Measurements from ENCODE around the gene MAMSTR. TPM values are rescaled to one million over a fixed set of nuclear protein-coding genes. Genes with fewer than 3 reads are reported as not detected.

MAMSTR gene
- polyA plus RNA-seq, 1 donor (not counting 4 experiments of a cell fraction or from before 2014, with no cell fraction given), result 0.35 TPM

GRCh38 chr19:48751845-48752495 lies 32.4 kb upstream of the MAMSTR start:
- no peak for FAIRE-seq
- peak overlapping the region; percentile 78 for H3K9ac ChIP-seq (ENCODE audit: control insufficient read depth, extremely low read depth, insufficient read depth, low read length)
- H3K9me1 ChIP-seq (ENCODE audit: control insufficient read depth, extremely low read depth, insufficient read depth, low read length), result peaks cover 4% of the 10 kb centered on the region
- H3K4me3 ChIP-seq (ENCODE audit: control insufficient read depth in 2 of 3, extremely low read depth in 1 of 3, insufficient read depth in 2 of 3, low read depth in 1 of 3, low read length in 3 of 3), result peak overlapping the region; percentile 59 to 72 (median 69)
- peaks cover 13 to 16% of the 10 kb centered on the region in 2 experiments for H3K36me3 ChIP-seq (ENCODE audit: control insufficient read depth in 2 of 2, extremely low read depth in 1 of 2, insufficient read depth in 2 of 2, low read length in 2 of 2)
- no peaks in the 10 kb centered on the region for H3K27me3 ChIP-seq (ENCODE audit: control insufficient read depth, extremely low read depth, insufficient read depth, low read length)
- peaks cover 9% of the 10 kb centered on the region for H3K4me1 ChIP-seq (ENCODE audit: control insufficient read depth, extremely low read depth, insufficient read depth, low read length)
- peak overlapping the region; percentile 57 for H3K4me2 ChIP-seq (ENCODE audit: control insufficient read depth, extremely low read depth, insufficient read depth, low read depth, low read length)
- H3K79me2 ChIP-seq (ENCODE audit: control insufficient read depth, insufficient read depth, low read length), result peaks cover 21% of the 10 kb centered on the region
- H3K9me3 ChIP-seq (ENCODE audit: control insufficient read depth, low read depth, low read length), result no peaks in the 10 kb centered on the region
- no peak for TF ChIP-seq CTCF (optimal IDR thresholded peaks at IDR 0.05 in 1 of 3, IDR thresholded peaks at IDR 0.05 in 1 of 3, conservative IDR thresholded peaks at IDR 0.05 in 1 of 3; ENCODE audit: extremely low read depth in 1 of 3, insufficient read depth in 2 of 3, low read length in 3 of 3)
- TF ChIP-seq EZH2 (IDR thresholded peaks at IDR 0.05; ENCODE audit: low read length), result no peak
- H3K27ac ChIP-seq (ENCODE audit: control insufficient read depth, insufficient read depth, low read length), result peak overlapping the region; percentile 59
- DNase-seq (ENCODE audit: low read depth, low spot score), result no peak
- H2AFZ ChIP-seq (ENCODE audit: control insufficient read depth, low read length), result peak overlapping the region; percentile 48
- H4K20me1 ChIP-seq (ENCODE audit: control insufficient read depth, extremely low read depth, insufficient read depth, low read length), result no peaks in the 10 kb centered on the region
- dilution Hi-C loops (cut with MboI; ENCODE audit: extremely low pct_ligation_motif_present, low sequenced_read_pairs), result no loop called here

- FAIRE-seq, result no peak
- H3K9ac ChIP-seq (ENCODE audit: control insufficient read depth, extremely low read depth, insufficient read depth, low read length), result no peak overlapping the region
Measured at GRCh38 chr19:48750771-48751504, 31.4 kb upstream of the MAMSTR start.

More at GRCh38 chr19:48750771-48751504, 31.4 kb upstream of the MAMSTR start:
- H3K27me3 ChIP-seq (ENCODE audit: control insufficient read depth, extremely low read depth, insufficient read depth, low read length), result no peaks in the 10 kb centered on the region
- peaks cover 9% of the 10 kb centered on the region for H3K4me1 ChIP-seq (ENCODE audit: control insufficient read depth, extremely low read depth, insufficient read depth, low read length)
- TF ChIP-seq EZH2 (IDR thresholded peaks at IDR 0.05; ENCODE audit: low read length) (no peak), CTCF (optimal IDR thresholded peaks at IDR 0.05 in 1 of 3, IDR thresholded peaks at IDR 0.05 in 1 of 3, conservative IDR thresholded peaks at IDR 0.05 in 1 of 3; ENCODE audit: extremely low read depth in 1 of 3, insufficient read depth in 2 of 3, low read length in 3 of 3) (no peak)
- no peak for DNase-seq (ENCODE audit: low read depth, low spot score)
- no peak overlapping the region for H3K27ac ChIP-seq (ENCODE audit: control insufficient read depth, insufficient read depth, low read length)
- dilution Hi-C loops (cut with MboI; ENCODE audit: extremely low pct_ligation_motif_present, low sequenced_read_pairs), result no loop called here
- no peak overlapping the region for H2AFZ ChIP-seq (ENCODE audit: control insufficient read depth, low read length)
- H3K9me3 ChIP-seq (ENCODE audit: control insufficient read depth, low read depth, low read length), result no peaks in the 10 kb centered on the region
- peak overlapping the region; percentile 57 for H3K4me2 ChIP-seq (ENCODE audit: control insufficient read depth, extremely low read depth, insufficient read depth, low read depth, low read length)
- H3K79me2 ChIP-seq (ENCODE audit: control insufficient read depth, insufficient read depth, low read length), result peaks cover 21% of the 10 kb centered on the region
- H3K9me1 ChIP-seq (ENCODE audit: control insufficient read depth, extremely low read depth, insufficient read depth, low read length), result peaks cover 4% of the 10 kb centered on the region
- H3K36me3 ChIP-seq (ENCODE audit: control insufficient read depth in 2 of 2, extremely low read depth in 1 of 2, insufficient read depth in 2 of 2, low read length in 2 of 2), result peaks cover 13 to 19% of the 10 kb centered on the region in 2 experiments
- H4K20me1 ChIP-seq (ENCODE audit: control insufficient read depth, extremely low read depth, insufficient read depth, low read length), result no peaks in the 10 kb centered on the region
- H3K4me3 ChIP-seq (ENCODE audit: control insufficient read depth in 2 of 3, extremely low read depth in 1 of 3, insufficient read depth in 2 of 3, low read depth in 1 of 3, low read length in 3 of 3), result peak overlapping the region; percentile 35 to 69 (median 42)
